Esophagus muscularis mucosa (tissue), 4 donors: ENCODE measurements around the gene SH2D7. TPM values are rescaled to one million over a fixed set of nuclear protein-coding genes. Genes with fewer than 3 reads are reported as not detected.

Experiments
- DNase-seq: peaks from one replicate; pipeline ENCODE4 v3.0.0-alpha.2; 2017; ENCODE audit errors: extremely low spot score
- H3K27ac ChIP-seq, 4 donors: fragments of 200-600 bp; sonication (generic); replicated peaks in 1 of 4; 1 replicate in 3 of 4; 2 replicates in 1 of 4; pipeline ENCODE4 v1.5.1; 2016 to 2019; ENCODE audit warnings: mild to moderate bottlenecking in 1 of 4
- H3K27me3 ChIP-seq, 4 donors: fragments of 200-600 bp; sonication (generic); one replicate each; pipeline versions ENCODE4 v1.5.1 to v1.6.0; 2016 to 2019
- H3K36me3 ChIP-seq, 4 donors: fragments of 200-600 bp; sonication (generic); one replicate each; pipeline ENCODE4 v1.5.1; 2016 to 2019
- H3K4me1 ChIP-seq, 4 donors: fragments of 200-600 bp; sonication (generic); one replicate each; pipeline ENCODE4 v1.5.1; 2016 to 2019
- H3K4me3 ChIP-seq, 4 donors: fragments of 200-600 bp; sonication (generic); 1 replicate in 2 of 4; 2 replicates in 2 of 4; pipeline ENCODE4 v1.5.1; 2016 to 2019; ENCODE audit warnings: mild to moderate bottlenecking in 4 of 4, moderate library complexity in 1 of 4
- H3K9me3 ChIP-seq, 4 donors: fragments of 200-600 bp; sonication (generic); 1 replicate in 3 of 4; 2 replicates in 1 of 4; pipeline ENCODE4 v1.5.1; 2016 to 2019
- CTCF ChIP-seq, 3 experiments: fragments of 200-600 bp in 2 of 3; fragments of 450-650 bp in 1 of 3; sonication (generic) in 2 of 3; IDR thresholded peaks; one replicate each; pipeline ENCODE4 v1.5.1; 2017 to 2019; ENCODE audit warnings: antibody characterized with exemption in 3 of 3, mild to moderate bottlenecking in 2 of 3, moderate library complexity in 1 of 3
- EP300 ChIP-seq: sonication (generic); formaldehyde crosslinking; IDR thresholded peaks from one replicate; pipeline ENCODE4 v1.6.1; 2017; ENCODE audit warnings: antibody characterized with exemption
- POLR2A ChIP-seq: fragments of 450-650 bp; IDR thresholded peaks from one replicate; pipeline ENCODE4 v1.6.1; 2017; ENCODE audit warnings: antibody characterized with exemption, moderate library complexity, mild to moderate bottlenecking, low read depth
- POLR2AphosphoS5 ChIP-seq, 2 donors: sonication (generic); formaldehyde crosslinking; IDR thresholded peaks; one replicate each; pipeline ENCODE4 v1.6.1; 2017; ENCODE audit warnings: antibody characterized with exemption in 2 of 2
- WGBS: methylation state at CpG from one replicate; pipeline ENCODE4 v1.1.5; 2018; 5-methylcytosine and 5-hydroxymethylcytosine counted together
- intact Hi-C: fragments of 100-400 bp; cut with DNase I; formaldehyde crosslinking; loops from one replicate; pipeline ENCODE4 v1.15.1; 2023
- total RNA-seq, 4 donors: library from RNA; depleted of rRNA; stranded (reverse); fragments of >200 nt; gene quantifications; one replicate each; pipeline versions ENCODE4 v1.1.0 to v1.2.1, GENCODE V29; 2016

The SH2D7 gene
- total RNA-seq, 4 donors from 2014 or later = not detected

GRCh38 chr15:78065284-78065872, 27.0 kb upstream of the SH2D7 start:
- WGBS = 61% methylated on average over 4 of the region's 5 CpGs
- intact Hi-C loops = no loop called here
- peak; percentile 96 for DNase-seq
- peak overlapping the region in 1 of 4 donors; percentile 5 for H3K4me3 ChIP-seq
- H3K9me3 ChIP-seq = no peaks in the 10 kb centered on the region
- no peak for TF ChIP-seq CTCF (IDR thresholded peaks at IDR 0.05)
- TF ChIP-seq POLR2A = no peak
- no peak for TF ChIP-seq EP300
- TF ChIP-seq POLR2AphosphoS5 (IDR thresholded peaks at IDR 0.05) = peak; percentile 62 to 75
- no peaks in the 10 kb centered on the region for H3K36me3 ChIP-seq
- H3K27ac ChIP-seq = peak overlapping the region; percentile 64 to 85 (median 80)
- no peaks in the 10 kb centered on the region for H3K27me3 ChIP-seq
- peaks cover 87 to 100% (median 97%) of the 10 kb centered on the region in 4 donors for H3K4me1 ChIP-seq

GRCh38 chr15:78065973-78066946, 26.1 kb upstream of the SH2D7 start:
- no peak for DNase-seq
- Histone ChIP-seq H3K27ac (peak overlapping the region; percentile 64 to 85 (median 80)), H3K36me3 (no peaks in the 10 kb centered on the region), H3K4me3 (no peak overlapping the region), H3K4me1 (peaks cover 92 to 99% (median 96%) of the 10 kb centered on the region in 4 donors), H3K27me3 (no peaks in the 10 kb centered on the region), H3K9me3 (no peaks in the 10 kb centered on the region)
- intact Hi-C loops = no loop called here
- TF ChIP-seq POLR2A = no peak
- TF ChIP-seq CTCF (IDR thresholded peaks at IDR 0.05) = no peak
- no peak for TF ChIP-seq EP300
- TF ChIP-seq POLR2AphosphoS5 (IDR thresholded peaks at IDR 0.05) = no peak
- WGBS = 70% methylated on average over 7 of the region's 7 CpGs

- no peak overlapping the region for H3K4me3 ChIP-seq
- H3K4me1 ChIP-seq = peaks cover 94 to 99% (median 96%) of the 10 kb centered on the region in 4 donors
- intact Hi-C loops = no loop called here
- no peaks in the 10 kb centered on the region for H3K36me3 ChIP-seq
- TF ChIP-seq POLR2AphosphoS5 (IDR thresholded peaks at IDR 0.05) (no peak), EP300 (no peak), CTCF (IDR thresholded peaks at IDR 0.05) (no peak), POLR2A (no peak)
- DNase-seq = no peak
- no peaks in the 10 kb centered on the region for H3K27me3 ChIP-seq
- H3K9me3 ChIP-seq = no peaks in the 10 kb centered on the region
- peak overlapping the region; percentile 64 to 85 (median 80) for H3K27ac ChIP-seq
- 14% methylated on average over 1 of the region's 1 CpG for WGBS
Measured at GRCh38 chr15:78067328-78068228, 24.8 kb upstream of the SH2D7 start.

- DNase-seq = no peak
- no peak for TF ChIP-seq POLR2A
- no peak for TF ChIP-seq EP300
- TF ChIP-seq POLR2AphosphoS5 (IDR thresholded peaks at IDR 0.05) = no peak
- no peak for TF ChIP-seq CTCF (IDR thresholded peaks at IDR 0.05)
- Histone ChIP-seq H3K4me1 (peaks cover 94 to 99% (median 97%) of the 10 kb centered on the region in 4 donors), H3K4me3 (no peak overlapping the region), H3K9me3 (no peaks in the 10 kb centered on the region), H3K27ac (peak overlapping the region; percentile 59 to 85 (median 74)), H3K27me3 (no peaks in the 10 kb centered on the region), H3K36me3 (no peaks in the 10 kb centered on the region)
- 66% methylated on average over 7 of the region's 7 CpGs for WGBS
- intact Hi-C loops = no loop called here
Measured at GRCh38 chr15:78069052-78069414, 23.3 kb upstream of the SH2D7 start.
